Thymus (tissue), 11 donors: ENCODE measurements around the gene NRG2. TPM values are rescaled to one million over a fixed set of nuclear protein-coding genes. Genes with fewer than 3 reads are reported as not detected.

Experiments used
- DNase-seq, 9 donors: peaks; one replicate each; pipeline ENCODE4 v3.0.0-alpha.2; 2013; ENCODE audit warnings: low spot score in 9 of 9, low read depth in 6 of 9, missing footprints in 1 of 9
- H3K27ac ChIP-seq, 2 donors: one replicate each; pipeline ENCODE4 v1.5.1; 2013; ENCODE audit warnings: control low read depth in 1 of 2, low read depth in 1 of 2, low read length in 1 of 2, mild to moderate bottlenecking in 1 of 2, moderate library complexity in 1 of 2
- H3K27me3 ChIP-seq, 2 donors: one replicate each; pipeline ENCODE4 v1.5.1; 2013; ENCODE audit warnings: low read length in 1 of 2; ENCODE audit not compliant: control insufficient read depth in 2 of 2, insufficient read depth in 1 of 2
- H3K36me3 ChIP-seq, 2 donors: one replicate each; pipeline ENCODE4 v1.5.1; 2013; ENCODE audit warnings: low read length in 1 of 2, mild to moderate bottlenecking in 1 of 2, moderate library complexity in 1 of 2; ENCODE audit not compliant: control insufficient read depth in 2 of 2, insufficient read depth in 2 of 2
- H3K4me1 ChIP-seq, 2 donors: one replicate each; pipeline ENCODE4 v1.5.1; 2013; ENCODE audit warnings: low read length in 2 of 2; ENCODE audit not compliant: control insufficient read depth in 2 of 2, insufficient read depth in 2 of 2
- H3K4me3 ChIP-seq, 2 donors: one replicate each; pipeline ENCODE4 v1.5.1; 2013; ENCODE audit warnings: low read length in 2 of 2, control low read depth in 1 of 2, mild to moderate bottlenecking in 1 of 2
- H3K9me3 ChIP-seq, 2 donors: one replicate each; pipeline ENCODE4 v1.5.1; 2013; ENCODE audit warnings: low read length in 1 of 2, mild to moderate bottlenecking in 1 of 2; ENCODE audit not compliant: control insufficient read depth in 2 of 2, insufficient read depth in 1 of 2
- WGBS: extraction: QIAGEN DNeasy Blood & Tissue Kit; methylation state at CpG from one replicate; pipeline ENCODE4 v1.1.7; 2013; 5-methylcytosine and 5-hydroxymethylcytosine counted together
- polyA plus RNA-seq: library from polyadenylated mRNA; stranded (reverse); fragments of 200-250 nt; gene quantifications from one replicate; pipeline ENCODE4 v1.2.3, GENCODE V29; 2013
- total RNA-seq: library from RNA; stranded (reverse); fragments of 120-200 nt; gene quantifications from one replicate; pipeline ENCODE4 v1.2.4, GENCODE V29; 2013
- donor health status: healthy.

NRG2 gene
- total and polyA plus RNA-seq, 2 donors, result 0.38 to 0.96 TPM

- no peak for DNase-seq
- Histone ChIP-seq H3K36me3 (no peaks in the 10 kb centered on the region), H3K9me3 (no peaks in the 10 kb centered on the region), H3K27ac (no peak overlapping the region), H3K27me3 (peaks cover 0 to 21% of the 10 kb centered on the region in 2 donors), H3K4me1 (no peaks in the 10 kb centered on the region), H3K4me3 (no peak overlapping the region)
- 73% methylated on average over 3 of the region's 3 CpGs for WGBS
Measured at GRCh38 chr5:139915266-139915665, 127.8 kb downstream of the NRG2 start.

- H3K27ac ChIP-seq, result no peak overlapping the region
- H3K4me3 ChIP-seq, result no peak overlapping the region
- WGBS, result 90% methylated on average over 7 of the region's 7 CpGs
- no peaks in the 10 kb centered on the region for H3K36me3 ChIP-seq
- H3K4me1 ChIP-seq, result no peaks in the 10 kb centered on the region
- H3K27me3 ChIP-seq, result peaks cover 0 to 18% of the 10 kb centered on the region in 2 donors
- H3K9me3 ChIP-seq, result no peaks in the 10 kb centered on the region
- no peak for DNase-seq
Measured at GRCh38 chr5:139914218-139914807, 128.8 kb downstream of the NRG2 start.

- Histone ChIP-seq H3K27ac (no peak overlapping the region), H3K27me3 (peaks cover 0 to 19% of the 10 kb centered on the region in 2 donors), H3K4me1 (no peaks in the 10 kb centered on the region), H3K36me3 (no peaks in the 10 kb centered on the region), H3K4me3 (no peak overlapping the region), H3K9me3 (no peaks in the 10 kb centered on the region)
- DNase-seq, result no peak
- WGBS, result 94% methylated on average over 4 of the region's 4 CpGs
Measured at GRCh38 chr5:139912804-139913203, 130.3 kb downstream of the NRG2 start.

DNA sequence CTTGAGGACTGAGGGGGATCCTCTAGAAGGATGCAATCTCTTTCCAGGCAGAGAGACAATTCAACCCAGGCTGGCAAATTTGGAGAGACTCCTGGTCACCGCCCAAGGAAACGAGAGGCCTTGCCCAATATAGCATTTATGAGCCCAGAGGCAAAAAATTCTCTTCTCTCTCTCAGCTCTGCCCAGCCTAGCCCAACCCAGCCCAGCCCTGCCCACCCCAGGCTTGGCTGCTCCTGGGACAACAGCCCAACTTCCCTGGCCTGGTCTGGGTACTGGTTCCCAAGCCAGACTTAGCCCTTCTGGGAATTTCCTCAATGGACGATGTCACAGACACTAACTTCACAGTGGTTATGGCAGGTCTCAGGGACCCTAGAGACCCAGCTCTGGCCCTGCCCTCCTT is 130.9 kb downstream of the NRG2 start:
- Histone ChIP-seq H3K4me3 (no peak overlapping the region), H3K4me1 (no peaks in the 10 kb centered on the region), H3K27ac (no peak overlapping the region), H3K27me3 (peaks cover 0 to 21% of the 10 kb centered on the region in 2 donors), H3K36me3 (no peaks in the 10 kb centered on the region), H3K9me3 (no peaks in the 10 kb centered on the region)
- WGBS, result 98% methylated on average over 3 of the region's 3 CpGs
- no peak for DNase-seq

DNA sequence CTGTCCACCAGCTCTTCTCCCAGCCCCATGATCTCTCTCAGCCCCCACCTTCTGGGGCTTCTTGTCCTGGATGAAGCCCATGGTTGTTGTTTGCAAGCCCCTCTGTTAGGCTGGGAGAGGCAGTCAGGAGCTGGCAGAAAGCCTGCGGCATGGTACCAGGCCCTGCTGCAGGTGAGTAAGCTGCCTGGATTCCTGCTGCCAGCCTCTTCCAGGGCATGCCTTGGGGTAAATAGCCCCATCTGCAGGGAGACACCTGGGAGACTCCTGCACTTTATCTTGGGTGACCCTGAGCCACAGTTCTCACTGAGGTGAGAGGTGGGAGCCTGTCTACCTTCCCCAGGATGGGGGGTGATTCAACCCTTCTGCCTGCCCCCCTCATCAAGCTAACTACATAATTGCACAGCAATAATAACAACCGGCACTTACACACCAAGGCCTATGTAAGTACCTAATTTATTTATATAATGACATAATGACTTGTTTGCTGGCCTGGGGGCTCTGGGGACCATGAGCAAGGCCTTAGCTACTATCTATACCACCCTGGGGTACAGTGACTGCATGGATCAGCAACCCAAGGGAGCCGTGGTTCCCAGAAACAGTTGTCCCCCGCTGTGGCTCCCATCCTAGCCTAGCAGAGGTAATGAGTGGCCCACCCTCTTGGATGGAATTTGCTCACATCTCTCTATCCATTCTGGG is 131.5 kb downstream of the NRG2 start:
- Histone ChIP-seq H3K27ac (no peak overlapping the region), H3K4me3 (no peak overlapping the region), H3K27me3 (peaks cover 0 to 27% of the 10 kb centered on the region in 2 donors), H3K4me1 (no peaks in the 10 kb centered on the region), H3K36me3 (no peaks in the 10 kb centered on the region), H3K9me3 (no peaks in the 10 kb centered on the region)
- no peak for DNase-seq
- 97% methylated on average over 4 of the region's 4 CpGs for whole genome bisulfite sequencing

DNA sequence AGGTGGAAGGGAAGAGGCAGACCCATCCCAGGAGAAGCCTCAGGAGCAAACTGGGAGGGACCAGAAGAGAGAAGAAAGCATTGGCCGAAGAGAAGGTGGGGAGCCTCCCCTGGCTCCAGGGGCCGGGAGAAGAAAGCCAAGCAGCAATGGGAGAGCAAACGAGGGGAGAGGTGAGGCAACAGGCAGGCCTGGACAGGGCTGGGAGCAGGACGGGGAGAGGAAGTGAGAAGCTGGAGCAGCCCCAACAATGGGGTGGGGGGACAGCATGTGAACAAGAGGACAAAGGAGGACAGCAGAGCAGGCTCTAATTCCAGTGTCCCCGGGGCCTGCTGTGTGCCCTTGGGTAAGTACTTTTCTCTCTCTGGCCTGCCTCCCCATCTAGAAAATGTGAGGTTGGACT is 132.2 kb downstream of the NRG2 start:
- H3K27ac ChIP-seq, result no peak overlapping the region
- DNase-seq, result no peak
- WGBS, result 90% methylated on average over 5 of the region's 5 CpGs

GRCh38 chr5:139910036-139910435 is 133.1 kb downstream of the NRG2 start:
- no peaks in the 10 kb centered on the region for H3K4me1 ChIP-seq
- H3K4me3 ChIP-seq, result no peak overlapping the region
- no peak for DNase-seq
- H3K27me3 ChIP-seq, result peaks cover 8 to 43% of the 10 kb centered on the region in 2 donors
- no peaks in the 10 kb centered on the region for H3K36me3 ChIP-seq
- no peaks in the 10 kb centered on the region for H3K9me3 ChIP-seq
- 91% methylated on average over 3 of the region's 3 CpGs for WGBS
- no peak overlapping the region for H3K27ac ChIP-seq

More for the DNA sequence above, 132.2 kb downstream of the NRG2 start:
- H3K36me3 ChIP-seq, result no peaks in the 10 kb centered on the region
- H3K4me3 ChIP-seq, result no peak overlapping the region
- peaks cover 0 to 34% of the 10 kb centered on the region in 2 donors for H3K27me3 ChIP-seq
- no peaks in the 10 kb centered on the region for H3K4me1 ChIP-seq
- no peaks in the 10 kb centered on the region for H3K9me3 ChIP-seq

DNA sequence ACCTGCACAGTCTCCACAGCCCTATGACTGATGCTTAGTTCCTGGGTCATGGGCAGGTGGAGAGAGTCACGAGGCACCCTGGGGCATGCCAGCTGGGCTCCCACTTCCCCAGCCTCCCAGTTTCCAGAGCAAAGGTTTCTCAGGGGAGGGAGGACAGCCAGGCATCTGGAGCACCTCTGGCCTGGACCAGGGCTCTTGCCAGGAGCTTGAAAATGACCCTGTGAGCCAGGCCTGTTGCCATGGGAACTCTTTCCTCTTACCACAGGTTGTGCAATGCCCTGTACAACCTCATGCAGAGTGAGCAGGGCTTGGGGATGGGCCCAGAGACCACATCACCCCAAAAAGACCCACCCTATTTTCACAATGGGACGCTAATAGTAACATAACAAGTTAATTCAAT is 134.3 kb downstream of the NRG2 start:
- H3K36me3 ChIP-seq, result no peaks in the 10 kb centered on the region
- H3K27ac ChIP-seq, result no peak overlapping the region
- no peak for DNase-seq
- H3K4me1 ChIP-seq, result peaks cover 0 to 5% of the 10 kb centered on the region in 2 donors
- H3K27me3 ChIP-seq, result peaks cover 21 to 52% of the 10 kb centered on the region in 2 donors
- H3K4me3 ChIP-seq, result no peak overlapping the region
- no peaks in the 10 kb centered on the region for H3K9me3 ChIP-seq
- 73% methylated on average over 2 of the region's 2 CpGs for WGBS

DNA sequence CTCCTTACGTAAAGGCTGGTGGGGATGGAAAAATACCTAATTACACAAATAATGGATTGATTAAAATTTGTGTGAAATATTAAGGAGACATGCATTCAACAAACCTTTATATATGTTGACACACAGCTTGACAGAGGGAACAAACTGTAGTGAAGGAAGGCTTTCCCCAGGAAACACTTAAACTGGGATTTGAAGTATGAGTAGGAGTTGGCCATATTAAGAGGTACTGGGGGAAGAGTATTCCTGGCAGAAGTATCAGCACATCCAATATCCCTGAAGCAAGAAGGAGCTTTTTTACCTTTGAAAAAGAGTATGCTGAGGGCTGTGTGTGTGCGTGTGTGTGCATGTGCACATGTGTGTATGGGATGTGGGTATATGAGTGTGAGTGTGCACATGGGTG is 136.4 kb downstream of the NRG2 start:
- Histone ChIP-seq H3K27me3 (peaks cover 37 to 71% of the 10 kb centered on the region in 2 donors), H3K4me3 (no peak overlapping the region), H3K27ac (no peak overlapping the region), H3K36me3 (no peaks in the 10 kb centered on the region), H3K9me3 (no peaks in the 10 kb centered on the region), H3K4me1 (peaks cover 0 to 5% of the 10 kb centered on the region in 2 donors)
- 96% methylated on average over 2 of the region's 2 CpGs for WGBS
- no peak for DNase-seq
